ENCODE results near the gene NDUFAF7. TPM values are rescaled to one million over a fixed set of nuclear protein-coding genes. Genes with fewer than 3 reads are reported as not detected.
A peak's percentile ranks its signal among the peaks of the same experiment; 100 is the strongest.
"Not testable (repeated sequence)": the region's sequence is repeated elsewhere in the genome, so short reads cannot be mapped to it uniquely, and the experiment has no call there.

The NDUFAF7 gene
- 37.0 TPM for polyA plus RNA-seq (ENCODE audit: insufficient read length)
- long read RNA-seq, donor 1, partial matches to known transcripts, result 12 of 16 reads
- long read RNA-seq, donor 1, other reads (novel, unspliced or antisense), result 0 of 16 reads
- long read RNA-seq, donor 2, partial matches to known transcripts, result 0 of 4 reads
- long read RNA-seq, donor 2, other reads (novel, unspliced or antisense), result 0 of 4 reads
- long read RNA-seq, donor 3, partial matches to known transcripts, result 6 of 7 reads
- long read RNA-seq, donor 3, other reads (novel, unspliced or antisense), result 0 of 7 reads
- long read RNA-seq, donor 4, result 0 reads
- long read RNA-seq, donor 5, transcript NDUFAF7-201 (10 exons, 2,176 nt), result major isoform, 8 of 16 reads
- long read RNA-seq, donor 5, partial matches to known transcripts, result 8 of 16 reads
- long read RNA-seq, donor 5, other reads (novel, unspliced or antisense), result 0 of 16 reads
- long read RNA-seq, donor 6, partial matches to known transcripts, result 0 of 2 reads
- long read RNA-seq, donor 6, other reads (novel, unspliced or antisense), result 0 of 2 reads
- long read RNA-seq, donor 7, partial matches to known transcripts, result 12 of 16 reads
- long read RNA-seq, donor 7, other reads (novel, unspliced or antisense), result 0 of 16 reads
- long read RNA-seq, donor 8, partial matches to known transcripts, result 0 of 2 reads
- long read RNA-seq, donor 8, other reads (novel, unspliced or antisense), result 0 of 2 reads

DNA sequence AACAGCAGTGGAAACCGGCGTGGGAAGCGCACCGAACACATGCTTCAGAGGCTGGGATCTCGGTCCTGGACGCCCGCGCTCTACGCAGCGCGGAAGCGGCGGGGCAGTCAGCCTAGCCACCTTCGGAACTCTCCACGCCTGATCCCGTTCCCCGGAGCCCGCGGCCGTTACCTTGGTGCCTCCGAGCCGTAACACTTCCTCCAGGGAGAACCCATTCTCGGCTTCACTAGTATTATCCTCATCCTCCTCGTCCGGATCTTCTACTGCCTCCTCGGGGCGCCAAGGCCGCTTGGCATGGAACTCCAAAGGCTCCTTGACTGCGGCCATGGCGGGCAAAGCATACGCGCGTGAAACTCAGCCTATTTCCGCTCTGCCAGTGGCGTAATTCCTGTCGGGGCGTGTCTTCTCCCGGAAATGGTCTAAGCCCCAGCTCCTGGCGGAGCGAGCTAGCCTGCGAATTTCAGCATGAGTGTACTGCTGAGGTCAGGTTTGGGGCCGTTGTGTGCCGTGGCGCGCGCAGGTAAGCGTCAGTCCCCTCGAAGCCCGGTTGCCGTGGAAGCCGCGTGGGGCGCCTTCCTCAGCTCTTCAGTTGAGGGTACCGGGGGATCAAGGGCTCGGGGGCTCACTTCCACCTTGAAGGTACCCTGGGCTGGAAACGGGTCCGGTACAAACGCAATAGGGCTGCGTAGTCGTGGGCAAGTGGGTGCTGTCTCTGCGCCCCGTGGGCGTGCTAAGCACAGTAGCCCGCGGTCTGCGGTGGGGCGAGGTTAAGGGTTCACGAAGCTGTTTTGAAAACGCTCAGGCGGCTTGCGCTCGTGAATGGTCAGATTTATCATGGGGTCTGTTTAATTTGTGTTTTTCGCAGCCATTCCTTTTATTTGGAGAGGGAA lies at the start of gene NDUFAF7, which contains the start of gene CEBPZ:
Gene NDUFAF7, plus strand, starts transcription at position 418 of the 890 bp plus-strand sequence. Its CDS starts 48 bp downstream, at position 466.
Gene CEBPZ, minus strand, starts transcription at position 356 of the 890 bp plus-strand sequence. Its CDS starts 29 bp downstream, at position 327.
- peak; percentile 92 for DNase-seq

- no peak for DNase-seq
Measured at GRCh38 chr2:37181726-37182684, 49.5 kb upstream of the NDUFAF7 start.

- no peak for DNase-seq
Measured at GRCh38 chr2:37188570-37188969, 42.9 kb upstream of the NDUFAF7 start, which contains the start of gene SULT6B1. SULT6B1 (minus strand) TSS chr2:37188670; CDS start chr2:37188640, 30 bp downstream.

DNA sequence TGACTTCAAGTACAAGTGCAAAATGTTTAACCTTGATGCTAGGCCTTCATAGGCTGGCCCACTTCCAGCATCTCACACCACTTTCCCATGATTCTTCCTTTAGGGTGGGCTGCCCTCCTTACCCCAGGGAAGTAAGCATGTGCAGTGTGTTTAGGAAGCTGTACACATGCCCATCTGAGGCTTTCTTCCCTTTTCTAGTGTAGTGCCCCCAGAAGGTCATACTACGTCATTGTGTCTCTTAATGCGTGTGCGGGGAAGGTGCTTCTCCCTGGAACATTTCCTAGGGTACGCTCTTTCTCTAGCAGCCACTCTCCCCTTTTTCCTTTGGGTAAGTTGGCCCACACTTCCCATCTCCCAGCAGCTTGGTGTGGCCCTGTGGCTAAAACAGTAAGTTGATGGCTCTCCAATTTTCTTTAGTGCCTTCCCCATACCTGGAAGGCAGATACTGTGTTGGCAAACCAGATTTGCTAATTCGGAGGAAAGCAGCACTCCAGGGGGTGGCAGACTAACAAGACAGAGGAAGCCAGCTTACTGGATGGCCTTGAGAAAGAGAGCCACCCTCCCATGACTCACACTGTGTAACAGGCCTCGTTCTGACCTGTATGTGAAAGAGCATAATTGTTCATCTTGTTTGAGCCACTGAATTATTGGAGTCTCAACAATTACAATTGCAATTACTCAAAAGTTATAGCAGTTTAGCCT lies 41.9 kb upstream of the NDUFAF7 start:
- DNase-seq, result no peak

- no peak for DNase-seq
Measured at GRCh38 chr2:37190290-37190689, 41.2 kb upstream of the NDUFAF7 start.

DNA sequence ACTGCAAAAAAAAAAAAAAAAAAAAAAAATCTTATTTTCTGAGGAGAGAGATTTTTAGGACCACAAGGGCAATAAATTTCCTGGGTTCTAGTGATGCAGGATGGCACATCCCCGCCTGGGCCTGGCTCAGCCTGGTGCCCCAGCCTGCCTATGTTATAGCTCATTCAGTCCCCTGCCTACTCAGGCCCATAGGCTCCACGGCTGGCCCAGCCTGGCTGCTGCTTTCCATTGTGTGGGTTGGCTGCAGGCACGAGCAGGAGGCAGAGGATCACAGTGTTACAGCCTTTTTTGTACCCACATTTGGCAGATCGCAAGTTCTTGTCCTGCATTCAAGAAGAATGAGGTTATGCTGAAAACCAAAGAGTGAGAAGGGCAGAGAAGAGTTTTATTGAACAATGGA lies 40.2 kb upstream of the NDUFAF7 start:
- DNase-seq, result no peak

- no peak for DNase-seq
Measured at GRCh38 chr2:37191747-37192146, 39.7 kb upstream of the NDUFAF7 start.

GRCh38 chr2:37192551-37192950 lies 38.9 kb upstream of the NDUFAF7 start:
- no peak for DNase-seq

DNA sequence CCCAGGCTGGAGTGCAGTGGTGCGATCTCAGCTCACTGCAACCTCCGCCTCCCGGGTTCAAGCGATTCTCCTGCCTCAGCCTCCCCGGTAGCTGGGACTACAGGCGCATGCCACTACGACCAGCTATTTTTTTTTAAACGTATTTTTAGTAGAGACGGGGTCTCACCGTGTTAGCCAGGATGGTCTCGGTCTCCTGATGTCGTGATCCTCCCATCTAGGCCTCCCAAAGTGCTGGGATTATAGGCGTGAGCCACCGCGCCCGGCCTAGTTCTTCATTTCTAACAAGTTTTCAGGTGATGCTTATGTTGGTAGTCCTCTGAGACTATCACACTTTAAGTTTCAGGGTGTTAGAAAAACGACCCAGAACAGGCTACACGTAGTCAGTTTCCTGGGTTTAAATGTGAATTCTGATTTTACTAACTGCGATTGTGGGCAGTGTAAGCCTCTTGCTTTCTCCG lies 35.6 kb upstream of the NDUFAF7 start:
- not testable (repeated sequence) for DNase-seq

- DNase-seq, result peak; percentile 84
Measured at GRCh38 chr2:37196320-37197195, 34.9 kb upstream of the NDUFAF7 start, which contains the start of gene CEBPZOS. CEBPZOS (plus strand) TSS chr2:37196496; CDS start chr2:37199705, 3,209 bp downstream.

DNA sequence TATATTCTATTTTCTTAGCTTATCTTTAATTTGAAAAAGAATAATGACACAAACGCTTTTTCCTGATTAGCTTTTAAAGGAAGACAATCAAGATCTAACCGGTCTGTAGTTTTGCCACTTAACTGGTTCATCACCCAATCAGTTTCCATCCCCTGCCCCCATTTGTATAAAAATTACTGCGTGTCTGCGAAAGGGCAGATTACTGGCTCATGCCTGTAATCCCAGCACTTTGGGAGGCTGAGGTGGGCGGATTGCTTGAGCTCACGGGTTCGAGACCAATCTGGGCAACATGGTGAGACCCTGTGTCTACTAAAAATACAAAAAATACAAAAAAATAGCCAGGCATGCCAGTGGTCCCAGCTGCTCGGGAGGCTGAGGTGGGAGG lies 32.8 kb upstream of the NDUFAF7 start:
- DNase-seq, result no peak

DNA sequence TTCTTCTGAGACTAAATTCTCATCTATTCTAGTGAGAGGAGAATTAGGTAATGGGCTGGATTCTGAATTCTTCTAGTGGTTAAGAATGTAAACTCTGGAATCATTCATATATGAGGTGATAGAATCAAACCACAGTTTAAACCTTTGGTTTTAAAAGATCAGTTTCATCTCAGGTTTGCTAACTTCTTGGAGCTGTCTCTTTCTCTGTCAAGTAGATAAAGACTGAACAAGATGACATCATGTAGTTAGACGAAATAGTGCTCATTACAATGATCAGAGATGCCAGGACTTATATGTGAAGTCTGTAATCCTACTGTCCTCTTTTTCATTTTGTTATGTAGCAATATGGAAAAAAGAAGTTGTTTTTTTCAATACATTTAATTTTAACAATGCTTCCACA lies 30.2 kb upstream of the NDUFAF7 start:
- no peak for DNase-seq

DNA sequence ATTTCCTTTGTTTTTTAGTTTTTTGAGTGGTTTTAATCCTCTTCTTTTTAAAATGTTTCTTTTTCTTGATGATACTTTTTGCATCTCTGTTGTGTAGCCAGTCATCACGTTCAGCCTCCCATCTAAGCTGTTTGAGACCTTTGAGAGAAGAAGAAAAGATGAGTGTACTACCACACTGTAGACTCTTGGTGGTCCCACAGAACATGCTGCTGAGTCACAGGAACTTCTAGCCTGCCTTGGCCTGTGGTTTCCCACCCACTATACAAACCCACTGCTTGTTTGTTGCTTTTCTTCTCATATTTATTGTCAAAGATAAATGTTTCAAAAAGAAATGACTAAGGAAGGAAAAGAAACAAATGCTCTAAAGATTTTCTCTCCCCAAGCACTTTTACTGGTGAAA lies 29.7 kb upstream of the NDUFAF7 start:
- DNase-seq, result no peak

GRCh38 chr2:37203708-37204107 lies 27.8 kb upstream of the NDUFAF7 start:
- DNase-seq, result no peak

- not testable (repeated sequence) for DNase-seq
Measured at GRCh38 chr2:37205071-37205661, 26.3 kb upstream of the NDUFAF7 start.

DNA sequence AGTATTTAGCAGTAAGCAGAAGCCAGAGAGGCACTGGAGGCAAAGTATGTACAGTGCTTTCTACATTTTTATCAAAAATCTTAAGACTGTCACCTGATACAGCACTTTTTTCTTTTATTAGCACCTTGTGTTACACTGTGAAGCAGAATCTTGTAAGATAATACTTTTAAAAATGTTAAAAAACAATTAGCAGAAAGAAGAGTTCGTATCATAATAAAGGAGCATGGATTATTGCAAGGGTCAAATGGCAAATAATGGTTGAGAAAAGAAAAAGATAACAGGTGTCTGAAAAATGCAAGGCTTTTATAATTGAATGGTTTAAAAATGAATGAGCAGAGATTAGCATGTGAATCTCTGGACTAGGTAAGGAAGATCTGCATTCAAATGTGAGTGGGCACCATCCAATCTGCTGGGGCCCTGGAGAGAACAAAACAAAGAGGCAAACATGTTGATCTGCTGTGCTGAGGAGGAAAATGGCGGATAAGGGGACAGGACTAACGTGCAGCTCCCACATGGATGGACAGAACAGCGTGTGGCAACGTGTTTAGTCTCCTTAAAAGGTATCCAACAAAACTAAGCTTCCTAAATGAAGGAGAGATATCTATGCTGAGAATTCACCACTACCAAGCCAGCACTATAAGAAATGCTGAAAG lies 25.6 kb upstream of the NDUFAF7 start:
- DNase-seq, result no peak

GRCh38 chr2:37206760-37207159 lies 24.7 kb upstream of the NDUFAF7 start:
- DNase-seq, result not testable (repeated sequence)

DNA sequence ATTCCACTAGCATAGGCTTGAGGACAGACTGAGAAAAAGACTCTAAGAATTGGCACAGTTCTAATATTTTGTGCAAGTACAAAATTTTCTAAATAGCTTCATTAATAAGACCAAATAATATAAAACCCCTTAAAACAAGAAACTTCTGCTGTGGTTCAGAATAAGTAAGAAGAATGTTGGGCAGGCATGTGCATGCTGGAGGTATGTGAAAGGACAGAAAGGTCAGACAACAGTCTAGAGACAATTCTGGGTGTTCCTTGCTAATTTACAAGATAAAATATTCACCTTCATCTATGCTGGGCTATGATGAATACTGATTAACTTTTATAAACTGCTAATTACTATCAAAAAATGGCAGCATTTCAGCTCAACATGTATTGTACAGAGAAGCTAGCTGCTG lies 20.2 kb upstream of the NDUFAF7 start:
- DNase-seq, result no peak
